Endodermal cell (in vitro differentiated cells): ENCODE data around the gene ZNF292. TPM values are rescaled to one million over a fixed set of nuclear protein-coding genes. Genes with fewer than 3 reads are reported as not detected.
A peak's percentile ranks its signal among the peaks of the same experiment; 100 is the strongest.

Experiments
- DNase-seq: peaks from one replicate; pipeline ENCODE4 v3.0.0-alpha.2; 2017
- H3K27ac ChIP-seq: 2 replicates; pipeline ENCODE4 v1.5.1; 2013; ENCODE audit warnings: mild to moderate bottlenecking, low read depth, low read length, moderate library complexity
- H3K27me3 ChIP-seq: 2 replicates; pipeline ENCODE4 v1.6.1; 2013; ENCODE audit warnings: mild to moderate bottlenecking, low read length, moderate library complexity; ENCODE audit not compliant: insufficient read depth, control insufficient read depth, poor library complexity, severe bottlenecking
- H3K36me3 ChIP-seq: 2 replicates; pipeline ENCODE4 v1.7.0; 2013; ENCODE audit warnings: mild to moderate bottlenecking, low read length, moderate library complexity; ENCODE audit not compliant: control insufficient read depth, insufficient read depth
- H3K4me1 ChIP-seq: one replicate; pipeline ENCODE4 v1.7.0; 2013; ENCODE audit warnings: low read length; ENCODE audit not compliant: control insufficient read depth, insufficient read depth
- H3K4me3 ChIP-seq: 2 replicates; pipeline ENCODE4 v1.5.1; 2013; ENCODE audit warnings: mild to moderate bottlenecking, low read length, moderate library complexity
- H3K9ac ChIP-seq: 2 replicates; pipeline ENCODE4 v1.6.1; 2013; ENCODE audit warnings: mild to moderate bottlenecking, low read length, moderate library complexity; ENCODE audit not compliant: poor library complexity, severe bottlenecking; ENCODE audit errors: extremely low read depth
- H3K9me3 ChIP-seq: 2 replicates; pipeline ENCODE4 v1.6.1; 2013; ENCODE audit warnings: mild to moderate bottlenecking, low read length, moderate library complexity; ENCODE audit not compliant: control insufficient read depth
- H3K27ac Mint-ChIP-seq: 2 replicates; pipeline ENCODE4 v1.8.0; 2020; ENCODE audit warnings: mixed read lengths
- H3K27me3 Mint-ChIP-seq: 2 replicates; pipeline ENCODE4 v1.8.0; 2021; ENCODE audit warnings: mild to moderate bottlenecking, mixed read lengths; ENCODE audit not compliant: insufficient read depth
- H3K36me3 Mint-ChIP-seq: 2 replicates; pipeline ENCODE4 v1.8.0; 2020; ENCODE audit warnings: low read depth, mixed read lengths
- H3K4me1 Mint-ChIP-seq: 2 replicates; pipeline ENCODE4 v1.8.0; 2020; ENCODE audit warnings: mixed read lengths
- H3K4me3 Mint-ChIP-seq: 2 replicates; pipeline ENCODE4 v1.8.0; 2020; ENCODE audit warnings: mild to moderate bottlenecking, moderate library complexity, mixed read lengths
- H3K9me3 Mint-ChIP-seq: 2 replicates; pipeline ENCODE4 v1.8.0; 2020; ENCODE audit warnings: mild to moderate bottlenecking, mixed read lengths
- WGBS, 2 experiments: methylation state at CpG; one replicate each; pipeline versions ENCODE4 v1.1.5 to v1.1.7; 2013; ENCODE audit warnings: missing lambda C conversion rate in 2 of 2, mixed read lengths in 1 of 2; ENCODE audit not compliant: insufficient coverage in 1 of 2, insufficient read length in 1 of 2; 5-methylcytosine and 5-hydroxymethylcytosine counted together
- total RNA-seq, 2 donors: library from RNA; stranded (reverse); fragmentation: NEBNext Ultra II Directional in 1 of 2; extraction: Animal tissue kit (Norgen Biotek cat#: 25700) in 1 of 2; gene quantifications; 2 replicates in 1 of 2; 3 replicates in 1 of 2; pipeline ENCODE4 v1.2.1, GENCODE V29; 2021
- TF ChIP-seq, protein P1 (sequence below): fragments of 200-600 bp; sonication (generic); conservative IDR thresholded peaks from 2 replicates; pipeline ENCODE4 v1.5.0; 2021; ENCODE audit warnings: antibody characterized with exemption, mild to moderate bottlenecking

Gene ZNF292
- total RNA-seq, 2 donors from 2014 or later = 45.9 to 50.2 TPM

DNA sequence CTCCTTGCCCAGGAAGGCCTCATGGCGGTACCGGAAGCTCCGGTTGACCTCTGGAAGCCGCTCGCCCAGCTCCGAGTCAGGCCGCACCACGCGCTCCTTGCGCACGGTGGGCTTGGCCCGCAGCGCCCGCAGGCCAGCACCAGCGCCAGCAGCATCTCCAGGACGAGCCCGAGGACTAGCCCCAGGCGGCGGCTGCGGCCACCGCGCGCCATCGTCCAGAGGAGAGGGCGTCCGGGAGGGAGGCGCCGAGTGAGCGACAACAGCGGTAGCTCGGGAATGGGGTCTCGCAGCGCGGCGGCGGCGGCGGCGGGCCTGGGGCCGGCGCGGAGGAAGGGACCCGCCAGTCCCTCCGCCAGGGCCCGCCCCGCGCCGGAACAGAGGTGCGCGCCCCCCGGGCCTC is 32.9 kb upstream of the ZNF292 start:
- Mint-ChIP-seq H3K9me3 (peaks cover 9% of the 10 kb centered on the region), H3K36me3 (peaks cover 2% of the 10 kb centered on the region), H3K27me3 (peaks cover 14% of the 10 kb centered on the region), H3K27ac (no peak overlapping the region), H3K4me1 (no peaks in the 10 kb centered on the region), H3K4me3 (peak overlapping the region; percentile 41)
- 95 to 97% methylated on average over 24 to 50 of the region's 51 CpGs for WGBS, 2 experiments
- Histone ChIP-seq H3K4me1 (no peaks in the 10 kb centered on the region), H3K4me3 (no peak overlapping the region), H3K36me3 (no peaks in the 10 kb centered on the region), H3K27me3 (no peaks in the 10 kb centered on the region), H3K27ac (no peak overlapping the region), H3K9ac (no peak overlapping the region), H3K9me3 (no peaks in the 10 kb centered on the region)
- DNase-seq = peak; percentile 75
- TF ChIP-seq, protein P1, sequence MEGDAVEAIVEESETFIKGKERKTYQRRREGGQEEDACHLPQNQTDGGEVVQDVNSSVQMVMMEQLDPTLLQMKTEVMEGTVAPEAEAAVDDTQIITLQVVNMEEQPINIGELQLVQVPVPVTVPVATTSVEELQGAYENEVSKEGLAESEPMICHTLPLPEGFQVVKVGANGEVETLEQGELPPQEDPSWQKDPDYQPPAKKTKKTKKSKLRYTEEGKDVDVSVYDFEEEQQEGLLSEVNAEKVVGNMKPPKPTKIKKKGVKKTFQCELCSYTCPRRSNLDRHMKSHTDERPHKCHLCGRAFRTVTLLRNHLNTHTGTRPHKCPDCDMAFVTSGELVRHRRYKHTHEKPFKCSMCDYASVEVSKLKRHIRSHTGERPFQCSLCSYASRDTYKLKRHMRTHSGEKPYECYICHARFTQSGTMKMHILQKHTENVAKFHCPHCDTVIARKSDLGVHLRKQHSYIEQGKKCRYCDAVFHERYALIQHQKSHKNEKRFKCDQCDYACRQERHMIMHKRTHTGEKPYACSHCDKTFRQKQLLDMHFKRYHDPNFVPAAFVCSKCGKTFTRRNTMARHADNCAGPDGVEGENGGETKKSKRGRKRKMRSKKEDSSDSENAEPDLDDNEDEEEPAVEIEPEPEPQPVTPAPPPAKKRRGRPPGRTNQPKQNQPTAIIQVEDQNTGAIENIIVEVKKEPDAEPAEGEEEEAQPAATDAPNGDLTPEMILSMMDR = no peak

DNA sequence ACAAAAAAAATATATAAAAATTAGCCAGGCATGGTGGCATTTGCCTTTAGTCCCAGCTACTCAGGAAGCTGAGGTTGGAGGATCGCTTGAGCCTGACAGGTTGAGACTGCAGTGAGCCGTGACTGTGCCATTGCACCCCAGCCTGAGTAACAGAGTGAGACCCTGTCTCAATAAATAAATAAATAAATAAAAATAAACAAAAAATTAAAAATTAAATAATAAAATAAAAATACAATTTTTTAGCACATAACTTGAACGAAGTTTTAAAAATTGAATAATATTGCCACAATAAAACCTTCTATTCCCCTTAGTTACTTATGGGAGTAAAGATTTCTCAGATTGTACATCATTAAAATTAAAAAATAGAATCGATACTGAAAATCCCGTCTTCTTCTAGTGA is 31.3 kb upstream of the ZNF292 start:
- Mint-ChIP-seq H3K4me3 (no peak overlapping the region), H3K27me3 (peaks cover 14% of the 10 kb centered on the region), H3K27ac (no peak overlapping the region), H3K36me3 (peaks cover 2% of the 10 kb centered on the region), H3K9me3 (peaks cover 9% of the 10 kb centered on the region), H3K4me1 (no peaks in the 10 kb centered on the region)
- Histone ChIP-seq H3K4me1 (no peaks in the 10 kb centered on the region), H3K4me3 (no peak overlapping the region), H3K27ac (no peak overlapping the region), H3K27me3 (no peaks in the 10 kb centered on the region), H3K36me3 (no peaks in the 10 kb centered on the region), H3K9ac (no peak overlapping the region), H3K9me3 (no peaks in the 10 kb centered on the region)
- no peak for DNase-seq
- 99% methylated on average over 4 of the region's 5 CpGs; no CpG with 5 or more reads in 1 of the 2 experiments for WGBS, 2 experiments
- TF ChIP-seq, protein P1 = no peak

DNA sequence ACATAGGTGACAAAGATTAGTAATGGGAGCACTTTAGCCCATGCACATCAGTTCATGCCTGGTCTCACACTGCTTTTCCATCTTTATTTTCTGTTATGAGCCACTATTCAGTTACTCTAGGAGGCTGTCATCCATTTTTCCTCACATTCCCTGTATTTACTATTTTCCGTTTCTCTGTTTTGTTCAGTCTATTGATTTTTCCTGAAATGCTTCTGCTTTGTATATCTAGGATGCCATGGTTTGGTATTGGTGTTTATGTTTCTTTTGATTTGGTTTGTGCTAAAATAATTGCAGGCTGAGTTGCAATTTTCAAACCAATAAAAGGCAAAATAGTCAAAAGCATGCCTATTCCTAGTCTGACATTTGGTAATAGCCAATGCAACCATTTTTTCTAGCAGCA is 28.9 kb upstream of the ZNF292 start:
- peaks cover 12% of the 10 kb centered on the region for H3K27me3 Mint-ChIP-seq
- no peak for DNase-seq
- H3K27ac Mint-ChIP-seq = no peak overlapping the region
- peaks cover 2% of the 10 kb centered on the region for H3K36me3 Mint-ChIP-seq
- TF ChIP-seq, protein P1 = no peak
- 36% methylated on average over 1 of the region's 1 CpG; no CpG with 5 or more reads in 1 of the 2 experiments for WGBS, 2 experiments
- H3K4me1 Mint-ChIP-seq = no peaks in the 10 kb centered on the region
- no peak overlapping the region for H3K27ac ChIP-seq
- no peak overlapping the region for H3K4me3 Mint-ChIP-seq
- peaks cover 9% of the 10 kb centered on the region for H3K9me3 Mint-ChIP-seq
- no peaks in the 10 kb centered on the region for H3K27me3 ChIP-seq
- no peaks in the 10 kb centered on the region for H3K36me3 ChIP-seq
- no peak overlapping the region for H3K9ac ChIP-seq
- no peak overlapping the region for H3K4me3 ChIP-seq
- no peaks in the 10 kb centered on the region for H3K4me1 ChIP-seq
- H3K9me3 ChIP-seq = no peaks in the 10 kb centered on the region
